CD4-positive, alpha-beta T cell treated with Interferon alpha-2 for 1 hour (primary cell): ENCODE measurements around the gene PSRC1.
"Not testable (repeated sequence)": the region's sequence is repeated elsewhere in the genome, so short reads cannot be mapped to it uniquely, and the experiment has no call there.

Experiments
- DNase-seq, 2 donors: peaks; one replicate each; pipeline ENCODE4 v3.0.0-alpha.2; 2020 to 2022

The PSRC1 gene

DNA sequence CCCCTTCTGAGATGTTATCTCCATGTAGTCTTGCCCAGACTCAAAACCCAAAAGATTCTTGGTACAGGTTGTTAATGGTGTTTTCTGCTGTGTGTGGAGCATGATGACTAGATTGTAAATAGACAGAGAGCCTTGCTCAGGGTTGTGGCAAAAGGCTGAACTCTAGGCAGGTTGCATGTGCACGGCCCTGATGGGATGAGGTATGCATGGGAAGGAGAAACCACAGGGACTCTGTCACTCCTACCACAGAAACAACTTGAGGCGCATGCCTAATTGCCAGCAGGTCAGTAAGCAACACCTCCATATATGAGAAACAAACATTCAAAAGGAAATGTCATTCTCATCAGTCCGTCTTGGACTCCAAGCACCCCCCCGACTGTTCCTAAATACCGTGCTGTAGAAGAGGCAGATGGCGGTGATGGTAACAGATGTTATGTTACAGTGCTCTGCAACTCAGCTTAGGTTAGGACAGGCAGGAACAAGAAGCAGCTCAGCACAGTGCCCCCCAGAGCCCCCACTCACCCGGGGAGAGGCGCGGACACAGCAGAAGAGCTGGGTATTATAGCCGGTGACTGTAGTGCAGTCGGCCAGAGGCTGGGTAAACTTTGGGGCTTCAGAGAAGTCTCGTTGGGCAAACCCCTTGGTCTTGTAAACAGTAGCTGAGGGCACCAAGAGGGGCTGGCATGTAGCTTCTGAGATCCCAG, 12.9 kb upstream of the PSRC1 start:
- DNase-seq, result no peak

DNA sequence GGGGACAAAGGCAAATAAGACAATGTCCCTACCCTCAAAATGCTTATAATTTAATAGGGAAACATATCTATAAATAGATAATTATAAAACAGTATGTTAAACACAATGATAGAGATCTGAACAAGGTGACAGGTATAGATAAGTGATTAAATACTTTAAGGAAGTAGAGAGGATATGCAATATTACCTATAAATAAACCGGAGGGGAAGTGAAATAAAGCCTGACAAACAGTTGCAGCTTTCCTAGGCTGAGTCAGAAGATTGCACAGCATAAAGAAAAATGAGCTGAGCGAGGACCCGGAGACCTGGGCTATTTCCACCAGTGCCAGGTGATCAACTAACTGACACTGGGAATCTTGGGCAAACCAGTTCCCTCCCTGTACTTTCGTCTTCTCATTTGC, 11.5 kb upstream of the PSRC1 start:
- no peak for DNase-seq

DNA sequence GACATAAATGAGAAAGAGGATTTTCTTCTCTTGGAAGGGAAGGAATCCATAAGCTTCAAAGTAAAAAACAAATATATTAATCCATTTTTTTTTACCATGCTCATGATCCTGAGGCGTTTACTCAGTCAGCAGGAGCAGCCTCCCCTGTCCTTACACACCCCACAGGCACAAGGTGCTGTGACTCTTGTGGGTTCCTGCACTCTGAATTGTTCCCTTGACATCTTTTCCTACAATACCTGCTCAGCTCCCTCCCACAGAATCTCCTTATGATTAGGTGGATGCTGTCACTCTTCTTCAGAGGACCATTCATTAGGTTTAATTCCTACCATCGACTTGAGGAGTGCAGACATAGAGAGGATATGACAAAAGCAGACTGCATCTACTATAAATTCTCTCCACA, 10.1 kb upstream of the PSRC1 start:
- DNase-seq, result no peak

GRCh38 chr1:109292364-109292763, 9.4 kb upstream of the PSRC1 start:
- DNase-seq, result no peak

GRCh38 chr1:109290998-109291397, 8.1 kb upstream of the PSRC1 start:
- peak in 1 of 2 donors; percentile 39 for DNase-seq

DNA sequence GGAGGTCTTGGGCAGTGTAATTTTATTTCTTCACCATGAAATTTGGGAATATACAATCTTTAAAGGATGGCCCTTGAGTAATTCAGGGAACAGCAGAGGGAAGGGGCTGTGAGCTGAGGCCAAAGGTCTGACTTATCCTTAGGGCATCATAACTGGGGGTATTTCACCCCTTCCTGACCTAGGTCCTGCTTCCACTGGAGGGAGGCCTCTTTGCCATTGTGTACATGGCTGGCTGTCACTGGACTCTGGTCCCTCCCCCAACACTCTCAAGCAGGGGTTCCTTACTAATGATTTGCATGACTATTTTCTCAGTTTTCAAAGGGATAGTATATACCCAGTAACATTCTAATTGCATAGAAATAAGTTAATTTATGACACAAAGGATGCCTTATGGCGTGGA, 7.2 kb upstream of the PSRC1 start:
- DNase-seq, result no peak

DNA sequence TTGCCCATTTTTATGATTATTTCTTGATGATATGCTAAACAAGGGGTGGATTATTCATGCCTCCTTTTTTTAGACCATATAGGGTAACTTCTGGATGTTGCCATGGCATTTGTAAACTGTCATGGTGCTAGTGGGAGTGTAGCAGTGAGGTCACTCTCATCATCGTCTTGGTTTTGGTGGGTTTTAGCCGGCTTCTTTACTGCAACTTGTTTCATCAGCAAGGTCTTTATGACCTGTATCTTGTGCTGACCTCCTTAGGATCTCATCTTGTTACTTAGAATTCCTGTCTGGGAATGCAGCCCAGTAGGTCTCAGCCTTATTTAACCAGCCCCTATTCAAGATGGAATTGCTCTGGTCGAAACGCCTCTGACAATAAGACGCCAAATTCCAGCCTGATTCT, 3.8 kb upstream of the PSRC1 start:
- DNase-seq, result not testable (repeated sequence)

- DNase-seq, result no peak
These were observed 1.0 kb upstream of the PSRC1 start for GRCh38 chr1:109283748-109284600.

GRCh38 chr1:109282497-109282951, 421 bp downstream of the PSRC1 start:
- DNase-seq, result no peak

DNA sequence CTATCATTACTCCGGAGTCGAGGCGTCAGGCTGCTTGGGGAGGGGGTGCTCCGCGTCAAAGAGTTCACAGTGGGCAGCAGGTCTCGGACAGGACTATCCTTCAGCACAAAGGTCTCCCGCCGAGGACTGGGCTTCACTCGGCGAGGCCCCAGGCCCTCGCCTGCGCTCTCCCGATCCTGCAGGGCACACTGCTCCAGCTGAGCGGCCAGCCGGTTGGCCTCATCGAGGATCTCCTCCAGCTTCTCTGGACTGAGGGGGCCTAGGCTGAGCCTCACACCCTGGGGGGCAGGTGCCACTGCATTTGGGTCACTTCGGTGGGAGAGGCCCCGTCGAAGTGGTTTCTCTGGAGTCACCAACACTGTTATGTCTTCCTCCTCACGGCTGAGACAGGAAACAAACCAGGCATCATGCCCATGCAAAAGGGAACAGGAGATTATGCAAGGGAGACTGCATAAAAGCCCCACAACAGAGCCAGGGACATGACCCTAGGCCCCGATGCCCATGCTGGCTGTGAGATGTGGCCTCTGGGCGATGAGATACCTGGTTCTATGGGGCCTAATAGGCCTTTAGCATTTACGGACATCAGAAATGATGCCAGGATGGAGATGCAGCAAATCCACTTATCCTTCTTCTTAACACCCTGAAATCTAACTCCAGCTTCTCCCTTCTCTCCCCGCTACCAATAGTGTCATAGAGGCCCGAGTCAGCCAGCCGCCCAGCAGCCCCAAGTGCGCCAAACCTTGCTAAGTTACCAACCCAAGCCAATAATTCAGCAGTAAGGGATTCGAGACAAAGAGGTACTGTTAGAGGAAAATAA, 1.1 kb downstream of the PSRC1 start:
- peak in 1 of 2 donors; percentile 13 for DNase-seq

DNA sequence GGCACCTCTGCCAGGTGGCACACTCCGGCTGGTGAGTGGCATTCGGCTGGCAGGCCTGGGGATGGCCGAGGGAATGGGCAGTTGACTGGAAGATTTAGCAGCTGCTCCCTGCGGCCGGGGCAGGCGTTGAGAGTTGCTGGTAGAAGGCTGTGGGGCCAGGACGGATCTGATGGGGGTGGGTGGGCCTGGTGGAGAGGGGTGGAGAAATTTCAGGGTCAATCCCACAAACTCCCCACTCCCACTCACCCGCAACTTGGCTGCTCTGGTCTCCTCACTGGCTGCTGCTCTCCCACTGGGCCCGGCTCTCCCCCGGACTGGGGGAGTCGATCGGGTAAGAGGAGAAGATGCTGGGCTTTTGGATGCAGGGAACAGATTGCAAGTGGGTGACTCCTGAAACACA, 2.1 kb downstream of the PSRC1 start:
- no peak for DNase-seq

- no peak for DNase-seq
These were observed 3.2 kb downstream of the PSRC1 start for GRCh38 chr1:109279615-109280278.

DNA sequence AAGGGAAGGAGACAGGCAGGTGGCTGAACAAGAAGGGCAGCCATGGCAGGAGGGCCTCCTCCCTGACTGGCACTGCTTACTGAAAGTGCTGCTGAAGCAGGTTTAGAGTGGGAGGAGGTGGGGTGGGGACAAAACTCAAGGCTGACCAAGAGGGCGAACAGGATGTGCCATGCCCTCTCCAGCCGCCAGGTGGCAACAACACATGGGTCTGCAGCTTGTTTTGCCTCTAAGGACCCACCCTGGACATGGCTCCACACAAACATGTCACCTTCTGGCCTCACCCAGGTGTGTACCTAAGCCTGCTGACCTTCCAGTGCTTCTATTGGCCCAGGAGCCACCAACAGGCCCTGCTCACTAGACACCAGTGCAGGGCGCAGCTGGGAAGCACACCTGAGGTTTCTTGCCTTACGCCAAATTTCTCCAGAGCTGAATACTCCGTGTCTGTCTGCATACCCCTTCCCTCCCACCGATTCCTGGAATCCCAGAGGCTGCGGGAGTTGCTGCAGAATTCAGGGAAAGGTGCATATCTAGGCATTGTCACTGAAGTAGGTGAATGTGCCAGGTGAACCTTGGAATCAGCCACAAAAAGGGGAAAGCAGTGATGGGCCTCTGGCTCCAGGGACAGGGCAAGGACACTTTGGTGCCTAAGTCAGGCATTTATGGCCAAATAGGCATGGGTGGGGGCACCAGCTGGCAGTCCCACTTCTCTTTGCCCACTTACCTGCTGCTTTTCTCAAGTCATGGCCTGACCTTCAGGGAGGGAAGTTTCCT, 5.3 kb downstream of the PSRC1 start:
- peak; percentile 61 to 70 for DNase-seq

GRCh38 chr1:109275706-109276345, 7.1 kb downstream of the PSRC1 start:
- DNase-seq, result no peak

DNA sequence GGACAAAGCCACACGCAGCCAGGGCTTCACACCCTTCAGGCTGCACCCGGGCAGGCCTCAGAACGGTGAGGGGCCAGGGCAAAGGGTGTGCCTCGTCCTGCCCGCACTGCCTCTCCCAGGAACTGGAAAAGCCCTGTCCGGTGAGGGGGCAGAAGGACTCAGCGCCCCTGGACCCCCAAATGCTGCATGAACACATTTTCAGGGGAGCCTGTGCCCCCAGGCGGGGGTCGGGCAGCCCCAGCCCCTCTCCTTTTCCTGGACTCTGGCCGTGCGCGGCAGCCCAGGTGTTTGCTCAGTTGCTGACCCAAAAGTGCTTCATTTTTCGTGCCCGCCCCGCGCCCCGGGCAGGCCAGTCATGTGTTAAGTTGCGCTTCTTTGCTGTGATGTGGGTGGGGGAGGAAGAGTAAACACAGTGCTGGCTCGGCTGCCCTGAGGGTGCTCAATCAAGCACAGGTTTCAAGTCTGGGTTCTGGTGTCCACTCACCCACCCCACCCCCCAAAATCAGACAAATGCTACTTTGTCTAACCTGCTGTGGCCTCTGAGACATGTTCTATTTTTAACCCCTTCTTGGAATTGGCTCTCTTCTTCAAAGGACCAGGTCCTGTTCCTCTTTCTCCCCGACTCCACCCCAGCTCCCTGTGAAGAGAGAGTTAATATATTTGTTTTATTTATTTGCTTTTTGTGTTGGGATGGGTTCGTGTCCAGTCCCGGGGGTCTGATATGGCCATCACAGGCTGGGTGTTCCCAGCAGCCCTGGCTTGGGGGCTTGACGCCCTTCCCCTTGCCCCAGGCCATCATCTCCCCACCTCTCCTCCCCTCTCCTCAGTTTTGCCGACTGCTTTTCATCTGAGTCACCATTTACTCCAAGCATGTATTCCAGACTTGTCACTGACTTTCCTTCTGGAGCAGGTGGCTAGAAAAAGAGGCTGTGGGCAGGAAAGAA, 8.1 kb downstream of the PSRC1 start:
- DNase-seq, result no peak

DNA sequence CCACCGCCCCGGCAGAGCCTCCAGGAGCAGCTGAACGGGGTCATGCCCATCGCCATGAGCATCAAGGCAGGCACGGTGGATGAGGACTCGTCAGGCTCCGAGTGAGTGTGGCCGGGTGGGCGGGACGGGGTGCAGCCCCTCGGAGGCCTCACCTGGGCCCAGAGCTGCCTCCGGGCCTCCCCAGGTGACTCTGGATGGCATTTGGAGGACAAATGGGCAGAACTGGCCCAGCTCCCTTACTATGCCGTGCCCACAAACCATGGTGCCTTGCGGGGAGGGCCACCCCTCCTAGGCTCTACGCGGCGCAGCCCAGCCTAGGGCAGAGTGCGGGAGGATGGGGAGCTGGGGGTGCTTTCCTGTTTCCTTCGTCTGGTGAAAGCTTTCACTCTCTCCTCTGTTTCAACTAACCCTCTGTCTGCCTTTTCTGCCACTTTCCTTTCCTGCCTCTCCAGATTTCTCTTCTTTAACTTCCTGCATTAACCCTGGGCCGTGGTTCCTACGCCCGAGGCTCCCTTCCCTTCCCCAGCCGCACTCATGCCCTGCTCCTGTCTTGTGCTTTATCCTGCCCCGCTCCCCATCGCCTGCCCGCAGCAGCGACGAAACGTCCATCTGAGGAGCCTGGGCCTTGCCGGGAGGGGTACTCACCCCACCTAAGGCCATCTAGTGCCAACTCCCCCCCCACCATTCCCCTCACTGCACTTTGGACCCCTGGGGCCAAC, 9.2 kb downstream of the PSRC1 start:
- DNase-seq, result no peak

GRCh38 chr1:109272831-109273547, 10.0 kb downstream of the PSRC1 start:
- DNase-seq, result no peak

DNA sequence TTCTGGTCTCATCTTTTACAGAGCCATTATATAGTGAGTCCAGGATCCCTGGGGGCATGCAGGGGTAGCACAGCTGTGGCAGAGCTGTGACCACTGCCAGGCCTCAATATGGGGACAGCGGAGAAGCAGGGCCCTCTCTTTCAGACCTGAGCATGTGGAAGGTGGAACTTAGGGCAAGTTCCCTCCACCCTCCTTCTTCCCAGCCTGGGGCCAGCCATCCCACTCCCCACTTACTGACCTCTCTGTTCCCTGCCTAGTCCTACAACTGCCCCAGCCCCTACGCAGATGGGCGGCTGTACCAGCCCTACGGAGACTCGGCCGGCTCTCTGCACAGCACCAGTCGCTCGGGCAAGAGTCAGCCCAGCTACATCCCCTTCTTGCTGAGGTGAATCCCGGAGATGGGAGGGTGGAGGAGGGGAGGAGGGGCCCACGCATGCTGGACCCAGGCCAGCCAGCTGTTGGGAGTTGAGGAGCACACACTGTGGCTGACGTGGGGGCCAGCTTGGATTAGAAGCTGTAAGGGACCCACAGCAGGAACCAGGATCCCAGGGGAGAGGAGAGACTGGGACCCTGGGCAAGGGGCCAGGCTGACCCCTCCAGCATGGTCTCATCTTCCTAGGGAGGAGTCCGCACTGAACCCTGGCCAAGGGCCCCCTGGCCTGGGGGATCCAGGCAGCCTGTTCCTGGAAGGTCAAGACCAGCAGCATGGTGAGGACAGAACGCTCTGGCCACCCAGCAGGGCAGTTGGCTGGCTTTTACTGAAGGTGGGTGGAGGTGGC, 10.7 kb downstream of the PSRC1 start:
- no peak for DNase-seq
